Measurements from ENCODE around the gene SNX24. TPM values are rescaled to one million over a fixed set of nuclear protein-coding genes. Genes with fewer than 3 reads are reported as not detected.

Gene SNX24
- total RNA-seq, 1 donor from 2014 or later = 20.4 TPM

DNA sequence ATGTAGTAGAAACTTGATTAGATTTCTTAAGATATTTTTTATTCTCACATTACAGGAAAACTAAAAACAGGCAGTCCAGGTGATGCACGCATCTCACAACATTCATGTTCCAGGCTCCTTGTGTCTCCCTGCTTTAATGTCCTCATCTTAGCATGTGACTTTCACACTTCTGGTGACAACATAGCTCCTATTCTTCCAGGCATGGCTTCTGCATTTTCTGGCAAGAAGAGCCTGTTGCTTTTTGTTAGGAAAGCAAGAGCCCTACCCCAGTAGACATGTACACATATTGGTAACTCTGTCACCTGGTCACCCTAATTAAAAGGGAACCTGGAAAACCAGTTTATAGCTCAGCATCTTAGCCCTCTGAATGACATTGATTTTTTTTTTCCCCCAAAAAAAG is 98.6 kb downstream of the SNX24 start:
- no peaks in the 10 kb centered on the region for H3K9me3 Mint-ChIP-seq (ENCODE audit: low read depth)
- H3K27me3 Mint-ChIP-seq = no peaks in the 10 kb centered on the region
- H3K4me3 Mint-ChIP-seq (ENCODE audit: low read depth) = no peak overlapping the region
- no peak for DNase-seq (ENCODE audit: low spot score, unreplicated experiment)
- peaks cover 2% of the 10 kb centered on the region for H3K4me1 Mint-ChIP-seq (ENCODE audit: low read depth)
- peaks cover 8% of the 10 kb centered on the region for H3K36me3 Mint-ChIP-seq (ENCODE audit: insufficient read depth)
- TF ChIP-seq, protein P1, sequence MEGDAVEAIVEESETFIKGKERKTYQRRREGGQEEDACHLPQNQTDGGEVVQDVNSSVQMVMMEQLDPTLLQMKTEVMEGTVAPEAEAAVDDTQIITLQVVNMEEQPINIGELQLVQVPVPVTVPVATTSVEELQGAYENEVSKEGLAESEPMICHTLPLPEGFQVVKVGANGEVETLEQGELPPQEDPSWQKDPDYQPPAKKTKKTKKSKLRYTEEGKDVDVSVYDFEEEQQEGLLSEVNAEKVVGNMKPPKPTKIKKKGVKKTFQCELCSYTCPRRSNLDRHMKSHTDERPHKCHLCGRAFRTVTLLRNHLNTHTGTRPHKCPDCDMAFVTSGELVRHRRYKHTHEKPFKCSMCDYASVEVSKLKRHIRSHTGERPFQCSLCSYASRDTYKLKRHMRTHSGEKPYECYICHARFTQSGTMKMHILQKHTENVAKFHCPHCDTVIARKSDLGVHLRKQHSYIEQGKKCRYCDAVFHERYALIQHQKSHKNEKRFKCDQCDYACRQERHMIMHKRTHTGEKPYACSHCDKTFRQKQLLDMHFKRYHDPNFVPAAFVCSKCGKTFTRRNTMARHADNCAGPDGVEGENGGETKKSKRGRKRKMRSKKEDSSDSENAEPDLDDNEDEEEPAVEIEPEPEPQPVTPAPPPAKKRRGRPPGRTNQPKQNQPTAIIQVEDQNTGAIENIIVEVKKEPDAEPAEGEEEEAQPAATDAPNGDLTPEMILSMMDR (IDR thresholded peaks at IDR 0.05; ENCODE audit: unreplicated experiment) = no peak
- H3K27ac Mint-ChIP-seq = no peak overlapping the region

DNA sequence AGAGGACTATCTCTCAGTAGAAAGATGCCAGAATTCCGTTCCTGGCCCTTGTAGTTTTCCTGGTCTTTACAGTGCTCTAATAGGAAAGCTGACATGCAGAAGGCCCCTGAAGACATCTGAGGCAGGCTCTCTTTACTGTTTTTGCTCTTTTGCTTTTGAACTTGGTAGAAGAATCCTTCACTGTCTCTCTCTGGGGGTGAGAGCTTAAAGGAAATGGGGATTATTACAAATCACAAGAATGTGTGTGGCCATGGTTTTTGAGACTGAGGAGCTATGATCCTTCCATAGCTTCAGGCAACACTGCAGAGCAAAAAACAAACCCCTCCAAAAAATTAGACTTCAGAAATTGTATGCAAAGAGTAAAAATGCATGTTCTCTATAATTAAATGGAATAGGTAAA is 102.0 kb downstream of the SNX24 start:
- Mint-ChIP-seq H3K4me1 (ENCODE audit: low read depth) (peaks cover 1% of the 10 kb centered on the region), H3K36me3 (ENCODE audit: insufficient read depth) (peaks cover 2% of the 10 kb centered on the region)

DNA sequence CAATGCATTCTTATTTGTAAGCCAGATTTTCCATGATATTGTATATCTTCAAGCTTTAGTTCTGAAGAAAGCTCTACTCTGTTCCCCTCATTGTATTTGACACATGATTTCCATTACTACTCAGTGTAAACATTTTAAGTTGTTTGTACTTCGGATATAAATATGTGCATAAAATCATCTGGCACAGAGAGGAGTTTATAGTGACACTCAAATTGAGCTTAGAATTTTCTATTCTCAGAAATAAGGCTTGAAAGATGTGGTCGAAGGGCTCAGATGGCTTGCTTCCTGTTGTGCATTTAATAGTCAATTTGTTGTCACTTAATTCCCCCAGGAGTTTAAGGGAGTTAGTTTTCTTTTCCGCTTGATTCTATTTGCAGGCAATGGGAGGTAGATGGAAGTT is 102.4 kb downstream of the SNX24 start:
- H3K9me3 Mint-ChIP-seq (ENCODE audit: low read depth) = no peaks in the 10 kb centered on the region
- no peaks in the 10 kb centered on the region for H3K27me3 Mint-ChIP-seq
- no peak overlapping the region for H3K4me3 Mint-ChIP-seq (ENCODE audit: low read depth)
- no peak overlapping the region for H3K27ac Mint-ChIP-seq
- no peak for DNase-seq (ENCODE audit: low spot score, unreplicated experiment)
- no peaks in the 10 kb centered on the region for H3K4me1 Mint-ChIP-seq (ENCODE audit: low read depth)
- H3K36me3 Mint-ChIP-seq (ENCODE audit: insufficient read depth) = peaks cover 2% of the 10 kb centered on the region
- TF ChIP-seq, protein P1 (IDR thresholded peaks at IDR 0.05; ENCODE audit: unreplicated experiment) = no peak

More for the DNA sequence above, 102.0 kb downstream of the SNX24 start:
- Mint-ChIP-seq H3K27me3 (no peaks in the 10 kb centered on the region), H3K4me3 (ENCODE audit: low read depth) (no peak overlapping the region), H3K27ac (no peak overlapping the region), H3K9me3 (ENCODE audit: low read depth) (no peaks in the 10 kb centered on the region)
- no peak for DNase-seq (ENCODE audit: low spot score, unreplicated experiment)
- TF ChIP-seq, protein P1 (IDR thresholded peaks at IDR 0.05; ENCODE audit: unreplicated experiment) = no peak

DNA sequence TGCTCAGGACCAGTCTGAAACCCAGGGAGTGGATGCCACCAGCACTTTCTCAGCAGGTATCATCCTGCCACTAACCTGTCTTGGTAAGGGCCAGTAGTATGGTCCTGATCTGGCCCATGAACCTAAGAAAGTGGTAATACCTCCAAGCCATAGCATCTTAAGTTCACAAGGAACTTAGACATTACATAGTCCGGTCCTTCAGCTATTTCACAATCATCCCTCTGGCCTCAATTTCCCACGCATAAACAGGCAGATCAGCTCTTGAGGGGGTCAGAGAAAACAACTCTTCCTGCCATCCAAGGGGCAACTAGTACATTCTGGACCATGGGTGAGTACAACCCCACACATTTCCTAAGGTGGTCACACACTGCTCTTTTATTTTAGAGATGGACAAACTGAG is 102.9 kb downstream of the SNX24 start:
- Mint-ChIP-seq H3K4me3 (ENCODE audit: low read depth) (no peak overlapping the region), H3K36me3 (ENCODE audit: insufficient read depth) (peaks cover 2% of the 10 kb centered on the region), H3K27ac (no peak overlapping the region), H3K27me3 (no peaks in the 10 kb centered on the region), H3K9me3 (ENCODE audit: low read depth) (no peaks in the 10 kb centered on the region), H3K4me1 (ENCODE audit: low read depth) (no peaks in the 10 kb centered on the region)
- TF ChIP-seq, protein P1 (IDR thresholded peaks at IDR 0.05; ENCODE audit: unreplicated experiment) = no peak
- DNase-seq (ENCODE audit: low spot score, unreplicated experiment) = no peak

DNA sequence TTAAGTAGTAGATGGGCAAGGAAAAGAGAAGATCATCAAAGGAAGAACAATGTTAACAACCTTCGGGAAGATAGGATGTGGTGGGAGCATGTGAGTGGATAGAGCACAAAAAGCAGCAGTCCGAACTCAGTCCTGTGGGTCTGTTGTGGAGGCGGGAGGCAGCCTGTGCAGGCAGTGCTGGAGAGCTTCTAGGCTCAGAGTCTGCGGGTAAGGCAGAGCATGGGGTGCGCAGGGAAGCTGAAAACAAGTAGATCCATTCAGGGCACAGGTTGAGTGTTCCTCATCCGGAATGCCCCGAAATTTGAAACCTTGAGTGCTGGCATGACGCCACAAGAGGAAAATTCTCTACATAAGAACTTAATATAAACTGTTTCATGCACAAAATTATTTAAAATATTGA is 106.2 kb downstream of the SNX24 start:
- H3K27ac Mint-ChIP-seq = no peak overlapping the region
- TF ChIP-seq, protein P1 (IDR thresholded peaks at IDR 0.05; ENCODE audit: unreplicated experiment) = no peak
- peaks cover 1% of the 10 kb centered on the region for H3K9me3 Mint-ChIP-seq (ENCODE audit: low read depth)
- H3K27me3 Mint-ChIP-seq = no peaks in the 10 kb centered on the region
- H3K36me3 Mint-ChIP-seq (ENCODE audit: insufficient read depth) = peaks cover 5% of the 10 kb centered on the region
- no peak for DNase-seq (ENCODE audit: low spot score, unreplicated experiment)
- H3K4me1 Mint-ChIP-seq (ENCODE audit: low read depth) = no peaks in the 10 kb centered on the region
- H3K4me3 Mint-ChIP-seq (ENCODE audit: low read depth) = no peak overlapping the region
